ENCODE results near the gene SSBP4. TPM values are rescaled to one million over a fixed set of nuclear protein-coding genes. Genes with fewer than 3 reads are reported as not detected.

The SSBP4 gene
- total RNA-seq, 1 experiment from 2014 or later = 25.7 TPM

DNA sequence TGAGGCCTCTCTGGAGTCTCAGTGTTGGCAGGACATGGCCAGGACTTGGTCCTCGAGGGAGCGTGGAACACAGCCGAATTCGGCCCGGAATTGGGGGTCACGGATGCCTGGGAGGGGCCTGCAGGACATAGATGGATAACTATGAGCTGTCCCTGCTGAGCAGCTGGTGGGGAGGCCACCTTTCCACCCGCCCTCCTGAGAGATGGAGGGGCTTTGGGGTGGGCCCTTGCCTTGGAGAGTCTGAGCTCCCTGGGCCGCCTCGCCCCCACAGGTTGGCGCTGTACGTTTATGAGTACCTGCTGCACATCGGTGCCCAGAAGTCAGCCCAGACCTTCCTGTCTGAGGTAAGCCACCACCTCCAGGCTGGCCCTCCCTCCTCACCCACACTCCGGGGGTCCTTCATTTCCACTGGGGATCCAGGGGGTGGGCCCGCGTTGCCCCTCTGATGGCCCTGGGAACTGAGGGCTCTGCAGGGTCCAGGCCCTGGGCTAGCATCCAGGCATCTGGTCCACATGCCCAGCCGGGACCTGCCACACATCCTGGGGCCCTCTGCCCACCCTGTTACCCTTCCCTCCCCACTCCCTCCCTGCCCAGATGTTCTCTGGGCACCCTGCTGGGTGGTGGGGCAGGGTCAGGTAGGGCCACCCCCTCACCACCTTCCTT lies 8.0 kb downstream of the SSBP4 start:
- DNase-seq (ENCODE audit: low read depth, low spot score) = no peak
- in situ Hi-C loops (cut with HindIII; ENCODE audit: low pct_unique_long_range_greater_than_20kb, low sequenced_read_pairs) = no loop called here

GRCh38 chr19:18427743-18428113 lies 8.5 kb downstream of the SSBP4 start:
- DNase-seq (ENCODE audit: low read depth, low spot score) = no peak
- in situ Hi-C loops (cut with HindIII; ENCODE audit: low pct_unique_long_range_greater_than_20kb, low sequenced_read_pairs) = no loop called here

DNA sequence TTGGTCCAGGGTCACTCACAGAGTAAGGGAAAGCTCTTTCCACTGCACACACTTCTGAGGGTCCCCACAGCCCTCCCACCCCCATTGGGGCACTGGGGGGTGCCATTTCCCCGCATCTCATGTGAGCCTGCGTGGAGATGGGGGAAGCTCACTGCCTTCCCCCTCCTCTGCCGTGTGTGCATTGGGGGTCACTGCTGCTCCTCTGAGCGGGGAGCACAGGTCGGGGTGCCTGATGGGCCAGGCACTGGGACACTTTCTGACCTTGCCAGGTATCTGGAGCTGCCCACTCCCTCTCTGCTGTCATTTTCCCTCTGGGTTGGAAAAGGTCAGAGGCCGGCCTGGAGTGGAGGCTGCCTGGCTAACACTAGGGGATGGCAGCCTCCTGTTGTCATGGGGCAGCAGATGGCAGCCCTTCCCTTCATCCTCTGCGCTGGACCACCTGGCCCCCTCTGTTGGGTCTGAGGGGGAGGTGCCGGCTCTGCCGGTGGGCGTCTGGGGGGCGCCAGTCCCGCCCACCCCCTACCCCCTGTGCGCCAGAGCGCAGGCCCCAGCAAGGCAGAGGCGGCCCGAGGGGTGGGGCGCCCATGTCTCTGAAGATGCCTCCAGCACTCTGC lies 9.1 kb downstream of the SSBP4 start:
- in situ Hi-C loops (cut with HindIII; ENCODE audit: low pct_unique_long_range_greater_than_20kb, low sequenced_read_pairs) = no loop called here
- no peak for DNase-seq (ENCODE audit: low read depth, low spot score)

DNA sequence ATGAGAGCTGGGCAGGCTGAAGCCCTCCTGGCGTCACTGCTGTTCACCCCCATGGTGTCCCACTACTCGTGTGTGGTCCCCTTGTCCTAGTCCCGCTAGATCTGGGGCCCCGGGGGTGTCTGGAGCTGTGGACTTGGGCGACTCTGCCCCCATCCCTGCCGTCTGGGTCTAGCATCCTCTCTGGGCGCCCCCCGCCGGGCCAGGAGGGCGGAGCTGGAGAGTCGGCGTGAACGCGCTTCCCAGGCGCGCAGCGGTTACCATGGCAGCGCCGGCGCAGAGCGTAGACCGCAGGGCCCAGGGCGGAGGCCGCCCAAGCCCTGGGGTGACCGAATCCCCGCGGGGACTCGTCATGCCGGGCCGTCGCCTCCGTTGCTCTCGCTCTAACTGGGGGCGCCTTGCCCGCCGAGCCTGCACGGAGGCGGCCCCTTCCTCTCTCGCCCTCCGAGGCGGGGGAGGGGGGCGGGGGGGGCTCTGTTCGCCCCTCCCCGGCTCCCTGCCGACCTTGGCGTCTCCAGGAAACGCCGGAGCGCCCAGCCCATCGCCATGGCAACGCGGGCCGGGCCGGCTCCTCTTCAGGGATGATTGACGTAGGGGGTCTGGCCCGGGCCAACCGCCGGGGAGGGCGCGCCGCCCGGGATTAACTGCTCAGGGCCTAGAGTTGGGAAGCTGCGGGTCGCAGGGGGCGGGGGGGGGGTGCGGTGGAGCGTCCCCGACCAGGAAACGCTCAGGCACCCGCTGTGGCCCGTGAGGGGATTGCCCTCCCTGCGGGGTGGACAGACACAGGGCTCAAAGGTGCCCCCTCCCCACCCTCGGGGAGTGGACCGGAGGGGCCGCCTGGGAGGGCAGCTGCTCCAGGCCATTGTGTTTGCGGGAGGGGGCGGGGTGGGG lies 9.8 kb downstream of the SSBP4 start:
- DNase-seq (ENCODE audit: low read depth, low spot score) = no peak
- in situ Hi-C loops (cut with HindIII; ENCODE audit: low pct_unique_long_range_greater_than_20kb, low sequenced_read_pairs) = no loop called here

DNA sequence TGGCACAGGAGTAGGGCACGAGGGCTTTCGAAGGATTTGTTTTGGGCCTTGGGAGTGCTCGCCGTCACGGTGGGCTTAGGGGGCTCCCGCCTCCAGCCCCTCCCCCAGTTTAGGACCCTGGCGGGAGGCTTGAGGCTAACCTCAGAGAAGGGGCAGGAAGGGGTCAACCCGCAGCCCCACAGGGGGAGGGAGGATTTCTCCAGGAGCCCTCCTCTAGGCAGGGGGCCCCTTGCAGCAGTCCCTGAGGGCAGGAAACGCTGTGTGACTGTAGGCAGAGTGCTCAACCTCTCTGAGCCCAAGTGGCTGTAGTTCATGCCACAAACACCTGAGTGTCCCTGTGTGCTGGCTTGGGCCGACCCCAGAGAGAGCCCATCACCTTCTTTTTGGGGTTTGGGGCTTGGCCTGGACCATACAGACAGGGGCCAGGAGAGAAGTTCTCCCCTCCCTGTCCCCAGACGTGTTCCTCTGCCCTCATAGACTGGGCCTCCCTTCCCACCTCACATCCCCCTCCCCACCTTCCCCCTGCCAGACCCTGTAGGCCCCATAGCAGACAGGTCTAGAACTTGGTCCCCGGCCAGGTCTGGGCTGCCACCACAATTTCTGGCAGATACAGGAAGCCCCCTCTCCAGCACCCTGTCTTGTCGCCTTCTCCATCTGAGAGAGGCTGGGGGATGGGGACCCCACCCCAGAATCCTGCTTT lies 10.7 kb downstream of the SSBP4 start:
- in situ Hi-C loops (cut with HindIII; ENCODE audit: low pct_unique_long_range_greater_than_20kb, low sequenced_read_pairs) = no loop called here
- DNase-seq (ENCODE audit: low read depth, low spot score) = no peak

GRCh38 chr19:18430417-18431144 lies 11.4 kb downstream of the SSBP4 start:
- in situ Hi-C loops (cut with HindIII; ENCODE audit: low pct_unique_long_range_greater_than_20kb, low sequenced_read_pairs) = no loop called here

DNA sequence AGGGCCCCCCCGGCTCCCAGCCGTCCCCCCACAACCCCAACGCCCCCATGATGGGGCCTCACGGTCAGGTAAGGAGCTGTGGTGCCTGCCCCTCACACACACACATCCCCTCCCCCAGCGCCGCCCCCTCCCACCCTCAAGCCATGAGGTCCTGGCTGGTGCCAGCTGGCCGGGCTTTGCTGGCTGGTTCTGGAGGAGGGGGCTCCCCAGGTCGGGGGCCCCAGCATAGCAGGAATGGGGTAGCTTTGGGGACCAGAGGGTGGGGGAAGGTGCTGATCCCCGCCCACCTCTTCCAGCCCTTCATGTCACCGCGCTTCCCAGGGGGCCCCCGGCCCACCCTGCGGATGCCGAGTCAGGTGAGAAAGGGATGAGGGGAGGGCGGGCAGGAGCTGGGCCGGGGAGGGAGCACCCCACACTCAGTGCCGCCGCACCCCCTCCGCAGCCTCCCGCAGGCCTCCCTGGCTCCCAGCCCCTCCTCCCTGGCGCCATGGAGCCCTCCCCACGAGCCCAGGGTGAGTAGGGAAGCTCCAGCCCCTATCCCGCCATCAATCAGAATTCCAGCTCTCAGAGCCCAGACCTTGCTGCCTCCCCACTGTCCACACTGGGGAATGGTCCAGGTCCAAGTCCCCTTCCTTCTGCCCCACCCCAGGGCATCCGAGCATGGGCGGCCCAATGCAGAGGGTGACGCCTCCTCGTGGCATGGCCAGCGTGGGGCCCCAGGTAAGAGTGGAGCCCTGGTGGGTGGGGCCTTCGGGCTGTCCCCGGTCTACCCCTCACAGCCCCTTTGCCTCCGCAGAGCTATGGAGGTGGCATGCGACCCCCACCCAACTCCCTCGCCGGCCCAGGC lies 12.4 kb downstream of the SSBP4 start:
- DNase-seq (ENCODE audit: low read depth, low spot score) = no peak
- in situ Hi-C loops (cut with HindIII; ENCODE audit: low pct_unique_long_range_greater_than_20kb, low sequenced_read_pairs) = no loop called here

More at GRCh38 chr19:18430417-18431144, 11.4 kb downstream of the SSBP4 start:
- no peak for DNase-seq (ENCODE audit: low read depth, low spot score)

DNA sequence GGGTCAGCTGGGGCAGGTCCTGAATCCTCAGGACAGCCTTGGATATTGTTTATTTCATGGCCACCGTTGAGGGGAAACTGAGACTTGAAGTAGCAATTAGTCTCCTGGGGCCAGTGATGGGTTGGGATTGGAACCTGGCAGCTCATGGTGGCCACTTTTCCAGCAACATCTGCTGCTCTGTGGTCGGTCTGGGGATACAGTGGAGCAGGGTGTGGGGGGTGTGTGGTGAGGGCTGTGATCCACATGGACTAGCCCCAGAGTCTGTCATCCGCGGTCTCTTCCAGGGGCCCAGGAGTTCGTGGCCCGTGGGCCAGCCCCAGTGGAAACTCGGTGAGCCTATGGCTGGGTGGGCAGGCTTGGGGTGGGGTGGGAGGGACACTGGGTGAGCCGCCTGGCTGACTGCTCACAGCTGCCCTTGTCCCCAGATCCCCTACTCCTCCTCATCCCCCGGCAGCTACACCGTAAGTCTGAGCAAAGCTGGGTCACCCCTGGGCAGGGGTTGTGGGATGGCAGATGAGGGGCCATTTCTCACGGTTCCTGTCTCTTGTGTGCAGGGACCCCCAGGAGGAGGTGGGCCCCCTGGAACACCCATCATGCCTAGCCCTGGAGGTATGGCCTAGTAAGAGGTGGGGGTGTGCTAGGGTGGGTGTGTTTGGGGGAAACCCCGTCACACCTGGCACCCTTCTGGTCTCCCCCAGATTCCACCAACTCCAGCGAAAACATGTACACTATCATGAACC lies 13.2 kb downstream of the SSBP4 start:
- no peak for DNase-seq (ENCODE audit: low read depth, low spot score)
- in situ Hi-C loops (cut with HindIII; ENCODE audit: low pct_unique_long_range_greater_than_20kb, low sequenced_read_pairs) = no loop called here

DNA sequence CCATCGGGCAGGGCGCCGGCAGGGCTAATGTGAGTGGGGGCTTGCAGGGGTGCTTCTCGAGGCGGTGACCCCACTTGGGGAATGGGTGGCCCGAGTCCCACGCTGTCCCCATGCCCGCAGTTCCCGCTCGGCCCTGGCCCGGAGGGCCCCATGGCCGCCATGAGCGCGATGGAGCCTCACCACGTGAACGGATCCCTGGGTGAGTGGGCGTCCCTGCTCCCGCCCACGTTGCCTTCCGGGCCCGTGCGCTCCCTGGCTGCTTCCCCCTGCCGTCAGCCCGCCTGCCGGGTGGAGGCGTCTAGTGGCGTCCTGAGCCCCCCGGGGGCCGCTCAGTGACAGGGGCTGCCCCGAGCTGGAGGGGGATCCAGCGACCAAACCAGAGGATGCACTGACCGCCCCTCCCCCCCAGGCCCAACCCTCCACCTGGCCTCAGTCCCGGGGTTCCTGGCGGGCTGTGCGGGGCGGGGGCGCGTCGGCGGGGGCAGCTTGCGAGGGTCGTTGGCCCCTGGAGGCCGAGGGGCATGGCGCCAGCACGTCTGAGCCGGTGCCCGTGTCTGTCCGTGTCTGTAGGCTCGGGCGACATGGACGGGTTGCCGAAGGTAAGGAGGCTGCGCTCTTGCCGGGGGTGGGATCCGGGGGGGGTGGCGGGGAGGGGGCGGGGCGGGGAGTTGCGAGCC lies 14.0 kb downstream of the SSBP4 start:
- no peak for DNase-seq (ENCODE audit: low read depth, low spot score)
- in situ Hi-C loops (cut with HindIII; ENCODE audit: low pct_unique_long_range_greater_than_20kb, low sequenced_read_pairs) = no loop called here

DNA sequence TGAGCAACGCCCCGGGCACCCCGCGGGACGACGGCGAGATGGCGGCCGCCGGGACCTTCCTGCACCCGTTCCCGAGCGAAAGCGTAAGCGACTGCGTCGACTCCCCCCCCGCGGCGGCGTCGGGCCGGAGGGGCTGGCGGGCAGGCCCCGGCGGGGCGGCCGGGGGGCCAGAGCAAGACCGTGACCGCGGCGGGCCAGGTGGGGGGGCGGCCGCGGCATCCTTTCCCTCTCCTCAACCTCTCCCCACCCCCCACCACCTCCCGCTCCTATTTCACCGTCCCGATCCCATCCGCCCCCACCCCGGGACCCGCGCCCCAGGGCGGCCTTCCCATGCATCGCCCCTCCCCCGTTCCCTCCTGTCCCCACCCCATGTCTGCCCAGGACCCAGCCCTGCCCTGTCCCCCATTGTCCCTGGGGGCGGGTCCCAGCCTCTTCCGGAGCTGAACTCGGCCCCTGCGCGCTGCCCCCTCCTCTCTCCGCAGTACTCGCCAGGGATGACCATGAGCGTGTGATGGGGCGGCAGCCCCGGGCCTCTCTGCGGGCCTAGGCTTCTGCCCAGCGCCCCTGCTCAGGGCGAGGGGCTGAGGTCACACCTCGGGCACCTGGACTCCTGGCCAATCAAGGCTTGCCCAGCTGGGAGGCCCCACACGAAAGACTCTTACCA lies 14.7 kb downstream of the SSBP4 start:
- in situ Hi-C loops (cut with HindIII; ENCODE audit: low pct_unique_long_range_greater_than_20kb, low sequenced_read_pairs) = no loop called here
- no peak for DNase-seq (ENCODE audit: low read depth, low spot score)

DNA sequence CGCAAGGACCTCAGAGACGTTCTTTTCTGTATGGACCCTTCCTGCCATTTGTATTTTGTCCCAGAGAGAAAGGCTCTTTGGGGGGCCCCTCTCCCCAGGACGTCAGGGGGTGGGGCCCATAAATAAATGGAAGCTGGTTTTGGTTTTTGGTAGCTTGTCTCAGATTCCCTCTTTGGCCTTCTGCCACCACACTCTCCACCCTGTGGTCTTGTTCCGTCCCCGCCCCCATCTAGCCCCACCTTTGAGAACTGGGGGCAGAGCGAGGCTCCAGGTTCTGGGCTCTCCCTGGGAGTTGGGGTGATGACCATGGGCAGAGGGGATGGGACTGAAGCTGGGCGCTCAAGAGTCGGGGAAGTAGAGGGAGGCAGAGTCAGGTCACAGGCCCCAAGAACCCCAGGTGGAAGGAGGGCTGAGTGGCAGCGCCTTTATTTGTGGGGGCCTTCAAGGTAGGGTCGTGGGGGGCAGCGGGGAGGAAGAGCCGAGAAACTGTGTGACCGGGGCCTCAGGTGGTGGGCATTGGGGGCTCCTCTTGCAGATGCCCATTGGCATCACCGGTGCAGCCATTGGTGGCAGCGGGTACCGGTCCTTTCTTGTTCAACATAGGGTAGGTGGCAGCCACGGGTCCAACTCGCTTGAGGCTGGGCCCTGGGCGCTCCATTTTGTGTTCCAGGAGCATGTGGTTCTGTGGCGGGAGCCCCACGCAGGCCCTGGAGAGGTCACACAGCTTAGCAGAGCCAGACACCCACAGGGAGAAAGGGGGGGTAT lies 15.4 kb downstream of the SSBP4 start:
- in situ Hi-C loops (cut with HindIII; ENCODE audit: low pct_unique_long_range_greater_than_20kb, low sequenced_read_pairs) = no loop called here
- DNase-seq (ENCODE audit: low read depth, low spot score) = no peak

GRCh38 chr19:18435178-18435841 lies 16.1 kb downstream of the SSBP4 start:
- DNase-seq (ENCODE audit: low read depth, low spot score) = no peak
- in situ Hi-C loops (cut with HindIII; ENCODE audit: low pct_unique_long_range_greater_than_20kb, low sequenced_read_pairs) = no loop called here

GRCh38 chr19:18435842-18436670 lies 16.9 kb downstream of the SSBP4 start:
- DNase-seq (ENCODE audit: low read depth, low spot score) = no peak
- in situ Hi-C loops (cut with HindIII; ENCODE audit: low pct_unique_long_range_greater_than_20kb, low sequenced_read_pairs) = no loop called here
